GM18907 (cell line): ENCODE data around the gene PPIF.

Source experiments
- ATAC-seq: cut with Tn5 transposase; IDR thresholded peaks from one replicate; pipeline ENCODE4 v1.9.1; 2021; ENCODE audit warnings: mild to moderate bottlenecking, moderate library complexity; ENCODE audit not compliant: unreplicated experiment

PPIF gene

GRCh38 chr10:79383974-79384606 lies 36.8 kb downstream of the PPIF start:
- no peak for ATAC-seq

- ATAC-seq, result no peak
These were observed 37.6 kb downstream of the PPIF start for GRCh38 chr10:79384773-79385391.

GRCh38 chr10:79385392-79385795 lies 38.1 kb downstream of the PPIF start:
- ATAC-seq, result no peak

GRCh38 chr10:79385804-79386531 lies 38.7 kb downstream of the PPIF start:
- ATAC-seq, result no peak

- ATAC-seq, result no peak
These were observed 39.6 kb downstream of the PPIF start for GRCh38 chr10:79386637-79387465.

DNA sequence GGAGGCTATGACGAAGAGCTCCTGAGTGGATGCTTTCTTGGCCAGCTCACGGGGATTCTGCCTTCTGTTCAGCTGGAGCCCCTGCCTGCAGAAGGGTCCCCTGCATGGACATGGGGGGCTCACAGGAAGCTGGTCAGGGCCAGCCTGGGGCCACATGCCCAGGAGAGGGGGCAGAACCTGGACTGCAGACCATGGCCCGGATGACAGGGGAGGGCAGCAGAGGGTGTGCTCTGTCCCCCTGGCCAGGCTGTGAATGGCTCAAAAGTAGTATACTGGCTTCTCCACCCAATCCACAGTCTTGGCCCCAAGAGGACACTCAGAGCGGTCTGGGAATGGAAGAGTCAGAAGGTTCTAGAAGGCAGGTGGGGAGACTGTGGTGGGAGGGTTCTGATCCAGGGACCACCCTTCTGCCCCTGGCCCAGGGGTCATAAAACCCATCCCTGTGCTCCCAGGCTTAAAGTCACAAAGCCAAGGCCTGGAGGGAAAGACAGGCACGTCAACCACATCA lies 40.3 kb downstream of the PPIF start:
- no peak for ATAC-seq

DNA sequence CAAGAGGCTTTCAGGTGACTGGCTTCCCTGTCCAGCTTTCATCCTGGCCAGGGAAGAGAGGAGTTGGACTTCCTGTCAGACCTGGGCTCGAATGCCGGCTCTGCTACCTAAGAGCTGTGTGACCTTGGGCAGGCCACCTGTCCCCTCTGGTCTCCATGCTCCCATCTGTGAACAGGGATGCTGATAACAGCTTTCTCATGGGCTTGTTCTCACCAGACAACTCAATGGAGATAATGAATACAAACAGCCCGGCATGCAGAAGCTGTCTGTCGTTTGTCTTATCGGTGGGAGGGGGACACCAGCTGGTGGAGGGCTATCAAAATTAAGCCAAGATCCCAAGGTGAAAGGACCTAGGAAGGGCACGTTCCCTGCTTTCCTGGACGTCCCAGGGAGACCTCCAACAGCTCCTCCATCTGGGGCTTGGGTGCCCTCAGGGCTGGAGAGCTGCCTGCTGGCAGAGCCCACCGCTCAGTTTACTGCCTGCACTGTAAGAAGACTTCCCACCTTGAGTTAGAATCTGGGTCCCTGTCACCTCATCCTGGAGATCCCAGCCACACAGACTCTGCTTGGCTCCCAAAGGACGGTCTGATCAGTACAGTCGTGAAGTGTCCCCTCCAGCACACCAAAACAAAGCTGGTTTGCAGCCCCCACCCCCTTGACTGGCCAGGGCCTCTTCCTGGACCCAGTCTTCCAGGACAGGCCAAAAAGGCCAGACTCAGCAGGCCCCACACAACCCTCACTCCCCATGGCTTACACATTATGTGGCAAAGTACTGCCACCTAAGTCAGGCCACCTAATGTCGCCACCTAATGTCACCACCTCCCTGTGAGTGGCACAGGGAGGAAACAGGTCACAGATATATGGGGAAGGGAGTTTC lies 40.9 kb downstream of the PPIF start:
- no peak for ATAC-seq

DNA sequence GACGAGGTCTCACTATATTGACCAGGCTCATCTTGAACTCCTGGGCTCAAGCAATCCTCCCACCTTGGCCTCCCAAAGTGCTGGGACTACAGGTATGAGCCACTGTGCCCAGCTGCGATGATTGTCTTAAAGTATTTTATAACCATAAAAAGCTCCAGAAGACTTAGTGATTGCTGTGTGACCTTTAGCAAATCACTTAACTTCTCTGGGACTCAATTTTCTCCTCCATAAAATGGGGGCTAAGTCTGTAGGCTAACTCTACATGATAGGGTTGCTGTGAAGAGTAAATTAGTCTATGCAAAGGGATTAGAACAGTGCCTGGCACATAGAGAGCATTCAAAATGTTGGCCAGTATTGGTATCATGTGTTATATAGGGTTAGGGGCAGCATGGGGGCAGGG lies 42.8 kb downstream of the PPIF start:
- ATAC-seq, result no peak

GRCh38 chr10:79390551-79391229 lies 43.4 kb downstream of the PPIF start:
- ATAC-seq, result no peak

DNA sequence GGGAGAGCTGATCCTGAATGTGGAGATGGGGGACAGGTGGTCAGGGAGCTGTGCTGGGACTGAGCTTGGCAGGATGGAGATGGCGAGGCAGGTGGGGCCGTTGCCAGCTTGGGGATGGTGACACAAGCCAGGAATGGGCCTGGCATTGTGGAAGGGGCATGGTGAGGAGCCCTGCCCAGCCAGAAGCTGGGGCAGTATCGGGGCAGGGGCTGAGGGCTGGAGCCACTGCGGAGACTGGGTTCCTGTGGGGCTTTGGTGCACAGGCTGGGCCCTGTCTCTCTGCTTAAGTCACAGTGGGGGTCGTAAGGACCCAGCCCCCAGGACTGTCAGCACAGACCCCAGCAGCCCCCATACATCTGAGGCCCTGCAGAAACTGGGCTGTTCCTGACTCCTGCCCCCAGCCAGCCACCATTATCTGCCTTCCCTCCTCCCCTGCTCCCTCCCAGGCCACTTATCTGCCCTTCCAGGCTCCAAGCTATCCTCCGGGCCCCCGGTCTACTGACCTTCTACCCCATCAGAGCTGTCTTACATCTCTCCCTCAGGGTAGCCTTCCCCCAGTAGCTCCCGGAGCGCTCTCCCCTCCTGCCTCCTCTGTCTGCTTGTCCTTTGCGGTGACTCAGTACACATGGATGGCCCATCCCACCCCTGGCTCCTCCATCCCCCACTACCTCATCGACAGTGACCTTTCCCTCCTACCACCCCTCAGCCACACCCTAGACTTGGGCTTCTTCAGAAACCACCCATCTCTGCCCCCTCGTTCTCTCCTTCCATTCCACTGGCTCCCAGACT lies 44.2 kb downstream of the PPIF start:
- no peak for ATAC-seq

- no peak for ATAC-seq
These were observed 44.7 kb downstream of the PPIF start for GRCh38 chr10:79392020-79392398.

GRCh38 chr10:79392506-79393176 lies 45.4 kb downstream of the PPIF start:
- ATAC-seq, result no peak

DNA sequence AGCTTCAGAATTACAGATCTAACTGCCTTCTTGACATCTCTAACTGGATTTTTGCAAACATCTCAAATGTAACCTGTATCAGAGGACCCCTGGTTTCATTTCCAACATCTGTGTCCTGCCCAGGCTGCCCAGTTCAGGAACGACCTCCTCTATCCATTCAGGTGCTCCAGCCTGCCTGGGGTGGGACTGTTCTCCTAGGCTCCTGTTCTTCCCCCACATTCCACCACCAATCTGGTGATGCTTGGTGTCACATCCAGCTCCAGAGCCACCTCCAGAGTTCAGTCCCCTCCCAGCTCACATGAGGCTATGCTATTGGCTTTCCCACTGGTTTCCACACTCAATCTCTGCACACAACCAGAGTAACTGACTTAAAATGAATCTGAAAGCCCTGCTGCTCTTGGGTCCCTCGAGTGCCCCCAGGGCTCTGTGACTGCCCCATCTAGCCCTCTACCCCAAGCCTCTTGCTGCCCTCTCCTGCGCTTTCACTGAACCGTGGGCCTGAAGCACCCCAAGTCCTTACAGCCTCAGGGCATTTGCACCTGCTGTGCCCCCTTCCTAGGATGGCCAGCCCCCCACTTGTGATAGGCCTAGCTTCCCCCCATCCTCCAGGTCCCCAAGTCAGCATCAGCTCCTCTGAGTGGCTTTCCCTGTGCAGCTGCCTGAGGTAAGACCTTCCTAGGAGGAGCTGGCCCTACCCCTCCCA lies 46.1 kb downstream of the PPIF start:
- no peak for ATAC-seq

DNA sequence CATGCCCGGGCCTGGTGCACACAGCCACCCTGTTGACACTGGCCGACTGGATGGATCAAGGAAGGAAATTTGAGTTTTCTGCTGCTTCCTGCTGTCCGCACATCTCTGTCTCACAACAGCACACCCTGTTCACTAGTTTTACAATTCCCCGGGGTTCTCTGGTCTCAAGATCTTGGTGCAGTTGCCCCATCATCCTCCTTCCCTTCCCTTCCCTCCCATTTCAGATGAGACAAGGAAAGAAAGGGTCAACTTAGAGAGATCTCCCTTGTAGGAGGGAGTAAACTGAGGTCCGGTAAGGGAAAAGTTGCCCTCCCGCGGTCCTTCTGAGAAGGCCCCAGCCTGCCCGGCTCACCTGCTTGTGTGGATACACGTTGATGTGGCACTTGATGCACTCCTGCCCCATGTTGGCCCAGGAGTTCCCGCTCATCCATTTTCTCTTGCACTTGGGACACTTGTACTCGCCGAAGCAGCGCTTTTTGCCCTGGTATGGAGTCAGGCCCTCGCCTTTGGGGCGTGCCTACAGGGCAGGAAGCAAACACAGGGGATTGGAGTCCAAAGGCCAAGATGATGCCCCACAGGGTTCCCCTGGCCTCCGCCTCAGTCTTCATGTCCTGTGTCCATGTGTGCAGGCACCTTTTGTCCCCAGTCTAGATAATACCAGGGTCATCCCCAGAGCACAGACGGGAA lies 46.8 kb downstream of the PPIF start:
- no peak for ATAC-seq

GRCh38 chr10:79394664-79395063 lies 47.4 kb downstream of the PPIF start:
- no peak for ATAC-seq

GRCh38 chr10:79396520-79396919 lies 49.3 kb downstream of the PPIF start:
- no peak for ATAC-seq

DNA sequence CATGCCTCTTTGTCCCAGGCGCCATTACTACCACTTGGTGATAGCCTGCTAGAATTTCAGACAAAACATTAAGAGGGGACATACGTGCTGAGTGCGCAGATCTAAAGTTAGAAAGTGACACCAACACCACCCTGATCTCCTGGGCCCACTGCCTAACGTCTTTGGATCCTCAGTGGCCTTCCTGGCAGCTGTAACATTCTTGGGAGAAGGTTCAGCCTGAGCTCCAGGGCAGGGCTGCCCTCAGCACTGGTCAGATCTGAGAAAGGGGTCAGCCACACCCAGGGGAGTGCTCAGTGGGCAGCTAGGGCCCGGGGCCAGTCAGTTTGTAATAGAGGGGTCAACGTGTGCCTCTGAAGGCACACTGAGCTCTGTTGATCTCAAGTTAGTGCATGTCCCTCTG lies 49.8 kb downstream of the PPIF start:
- no peak for ATAC-seq
